Esophagus squamous epithelium (tissue), 5 donors: ENCODE measurements around the gene SVOP. TPM values are rescaled to one million over a fixed set of nuclear protein-coding genes. Genes with fewer than 3 reads are reported as not detected.
"Not testable (repeated sequence)": the region's sequence is repeated elsewhere in the genome, so short reads cannot be mapped to it uniquely, and the experiment has no call there.

Experiments
- DNase-seq: peaks from one replicate; lab custom pipeline; 2025; lab: John Stamatoyannopoulos, UW
- H3K27ac ChIP-seq, 4 donors: fragments of 200-600 bp; sonication (generic); one replicate each; pipeline ENCODE4 v1.5.1; 2016 to 2019; ENCODE audit warnings: mild to moderate bottlenecking in 1 of 4
- H3K27me3 ChIP-seq, 4 donors: fragments of 200-600 bp; sonication (generic); 1 replicate in 3 of 4; 2 replicates in 1 of 4; pipeline versions ENCODE4 v1.5.1 to v1.6.0; 2017 to 2021; ENCODE audit warnings: antibody characterized with exemption in 1 of 4
- H3K36me3 ChIP-seq, 3 donors: fragments of 200-600 bp; sonication (generic); one replicate each; pipeline ENCODE4 v1.5.1; 2016 to 2019
- H3K4me1 ChIP-seq, 3 donors: fragments of 200-600 bp; sonication (generic); one replicate each; pipeline ENCODE4 v1.5.1; 2017 to 2019
- H3K4me3 ChIP-seq, 4 donors: fragments of 200-600 bp; sonication (generic); 1 replicate in 3 of 4; 2 replicates in 1 of 4; pipeline ENCODE4 v1.5.1; 2016 to 2019; ENCODE audit warnings: mild to moderate bottlenecking in 2 of 4, moderate library complexity in 1 of 4
- H3K9me3 ChIP-seq, 3 donors: fragments of 200-600 bp; sonication (generic); one replicate each; pipeline ENCODE4 v1.5.1; 2016 to 2019
- CTCF ChIP-seq, 6 experiments: fragments of 450-650 bp in 4 of 6; fragments of 200-600 bp in 2 of 6; sonication (generic) in 2 of 6; IDR thresholded peaks; one replicate each; pipeline ENCODE4 v1.5.1; 2016 to 2019; ENCODE audit warnings: antibody characterized with exemption in 6 of 6, mild to moderate bottlenecking in 4 of 6, moderate library complexity in 4 of 6
- POLR2A ChIP-seq, 4 donors: fragments of 450-650 bp; IDR thresholded peaks; one replicate each; pipeline ENCODE4 v1.6.1; 2017; ENCODE audit warnings: antibody characterized with exemption in 4 of 4, mild to moderate bottlenecking in 4 of 4, moderate library complexity in 3 of 4
- WGBS, 2 donors: methylation state at CpG; one replicate each; pipeline ENCODE4 v1.1.5; 2018; 5-methylcytosine and 5-hydroxymethylcytosine counted together
- intact Hi-C: fragments of 100-400 bp; cut with DNase I; formaldehyde crosslinking; loops from one replicate; pipeline ENCODE4 v1.15.0; 2022
- total RNA-seq, 4 donors: library from RNA; depleted of rRNA; stranded (reverse); fragments of >200 nt; gene quantifications; one replicate each; pipeline ENCODE4 v1.1.0, GENCODE V29; 2016
- donor health status: DM: yes; HTN: yes; CAD: no.

SVOP gene
- total RNA-seq, 4 donors from 2014 or later: not detected

DNA sequence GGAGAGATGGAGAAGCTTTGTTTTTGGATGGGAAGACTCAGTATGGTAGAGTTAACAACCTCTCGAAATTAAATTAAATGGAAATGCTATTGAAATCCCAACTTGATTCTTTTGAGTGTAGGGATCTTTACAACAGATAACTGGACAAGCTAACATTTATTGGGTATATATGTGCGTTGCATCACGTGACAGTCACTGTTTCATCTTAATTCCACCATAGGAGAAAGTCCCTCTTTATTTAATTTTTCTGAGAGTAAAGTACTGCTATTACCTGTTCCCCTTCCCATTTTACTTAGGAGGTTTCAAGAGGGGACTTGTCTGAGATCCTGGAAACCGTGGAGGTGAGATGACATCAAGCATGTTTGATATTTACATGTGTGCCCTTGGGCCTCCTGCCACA is 152.1 kb downstream of the SVOP start:
- H3K27ac ChIP-seq: no peak overlapping the region
- no peaks in the 10 kb centered on the region for H3K9me3 ChIP-seq
- H3K27me3 ChIP-seq: no peaks in the 10 kb centered on the region
- no peak for TF ChIP-seq POLR2A (IDR thresholded peaks at IDR 0.05)
- TF ChIP-seq CTCF (IDR thresholded peaks at IDR 0.05): no peak
- no peaks in the 10 kb centered on the region for H3K4me1 ChIP-seq
- no peaks in the 10 kb centered on the region for H3K36me3 ChIP-seq
- 80 to 84% methylated on average over 4 of the region's 4 CpGs for WGBS, 2 donors
- no peak overlapping the region for H3K4me3 ChIP-seq
- intact Hi-C loops: loop anchor here (10.0 kb wide), 1 partner anchor 294 kb away; no protein-coding TSS in a partner anchor
- no peak for DNase-seq

GRCh38 chr12:108866083-108866482 is 154.8 kb downstream of the SVOP start:
- H3K9me3 ChIP-seq, H3K36me3 ChIP-seq, DNase-seq, H3K27me3 ChIP-seq, H3K4me3 ChIP-seq, H3K27ac ChIP-seq: not testable (repeated sequence)
- intact Hi-C loops: loop anchor here (10.0 kb wide), 1 partner anchor 291 kb away; no protein-coding TSS in a partner anchor
- peaks cover 0 to 11% (median 0%) of the 10 kb centered on the region in 3 donors for H3K4me1 ChIP-seq
- 70 to 82% methylated on average over 10 of the region's 10 CpGs for WGBS, 2 donors

DNA sequence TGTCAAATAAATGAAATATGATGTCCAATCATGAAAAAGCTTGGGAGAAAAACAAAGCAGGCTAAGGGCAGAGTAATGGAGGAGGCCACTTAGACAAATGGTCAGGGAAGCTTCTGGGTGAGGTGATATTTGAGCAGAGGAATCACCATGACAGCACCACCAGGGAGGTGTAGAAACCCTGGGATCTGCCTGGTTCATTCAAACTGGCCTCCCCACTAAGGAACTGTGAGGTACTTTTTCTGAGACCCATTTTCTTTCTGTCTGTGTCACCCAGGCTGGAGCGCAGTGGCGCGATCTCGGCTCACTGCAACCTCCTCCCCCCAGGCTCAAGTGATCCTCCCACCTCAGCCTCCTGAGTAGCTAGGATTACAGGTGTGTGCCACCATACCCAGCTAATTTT is 155.7 kb downstream of the SVOP start:
- Histone ChIP-seq H3K9me3 (no peaks in the 10 kb centered on the region), H3K4me1 (peaks cover 0 to 11% (median 0%) of the 10 kb centered on the region in 3 donors), H3K27ac (no peak overlapping the region), H3K27me3 (no peaks in the 10 kb centered on the region), H3K36me3 (no peaks in the 10 kb centered on the region), H3K4me3 (no peak overlapping the region)
- WGBS, 2 donors: 97 to 100% methylated on average over 4 of the region's 4 CpGs
- DNase-seq: no peak
- TF ChIP-seq POLR2A (IDR thresholded peaks at IDR 0.05): no peak
- intact Hi-C loops: loop anchor here (10.0 kb wide), 1 partner anchor 290 kb away; no protein-coding TSS in a partner anchor

DNA sequence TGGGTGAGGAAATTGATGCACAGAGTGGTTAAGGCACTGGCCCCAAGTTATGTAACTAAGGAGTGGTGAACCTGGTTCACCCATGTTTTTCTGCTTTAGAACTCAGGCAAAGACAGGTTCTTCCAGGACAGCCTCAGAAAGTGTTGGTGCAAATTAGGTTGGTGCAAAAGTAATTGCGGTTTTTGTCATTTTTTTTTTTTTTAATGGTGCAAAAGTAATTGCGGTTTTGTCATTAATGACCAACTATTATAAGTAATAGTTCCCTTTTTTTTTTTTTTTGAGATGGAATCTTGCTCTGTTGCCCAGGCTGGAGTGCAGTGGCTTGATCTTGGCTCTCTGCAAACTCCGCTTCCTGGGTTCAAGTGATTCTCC is 158.3 kb downstream of the SVOP start:
- Histone ChIP-seq H3K27me3 (no peaks in the 10 kb centered on the region), H3K27ac (no peak overlapping the region), H3K9me3 (no peaks in the 10 kb centered on the region), H3K4me1 (peaks cover 6 to 31% (median 10%) of the 10 kb centered on the region in 3 donors), H3K36me3 (no peaks in the 10 kb centered on the region), H3K4me3 (no peak overlapping the region)
- intact Hi-C loops: loop anchor here (10.0 kb wide), 1 partner anchor 288 kb away; no protein-coding TSS in a partner anchor
- DNase-seq: no peak
- TF ChIP-seq POLR2A (IDR thresholded peaks at IDR 0.05): no peak
- no peak for TF ChIP-seq CTCF (IDR thresholded peaks at IDR 0.05)
- 82 to 91% methylated on average over 3 of the region's 3 CpGs for WGBS, 2 donors

DNA sequence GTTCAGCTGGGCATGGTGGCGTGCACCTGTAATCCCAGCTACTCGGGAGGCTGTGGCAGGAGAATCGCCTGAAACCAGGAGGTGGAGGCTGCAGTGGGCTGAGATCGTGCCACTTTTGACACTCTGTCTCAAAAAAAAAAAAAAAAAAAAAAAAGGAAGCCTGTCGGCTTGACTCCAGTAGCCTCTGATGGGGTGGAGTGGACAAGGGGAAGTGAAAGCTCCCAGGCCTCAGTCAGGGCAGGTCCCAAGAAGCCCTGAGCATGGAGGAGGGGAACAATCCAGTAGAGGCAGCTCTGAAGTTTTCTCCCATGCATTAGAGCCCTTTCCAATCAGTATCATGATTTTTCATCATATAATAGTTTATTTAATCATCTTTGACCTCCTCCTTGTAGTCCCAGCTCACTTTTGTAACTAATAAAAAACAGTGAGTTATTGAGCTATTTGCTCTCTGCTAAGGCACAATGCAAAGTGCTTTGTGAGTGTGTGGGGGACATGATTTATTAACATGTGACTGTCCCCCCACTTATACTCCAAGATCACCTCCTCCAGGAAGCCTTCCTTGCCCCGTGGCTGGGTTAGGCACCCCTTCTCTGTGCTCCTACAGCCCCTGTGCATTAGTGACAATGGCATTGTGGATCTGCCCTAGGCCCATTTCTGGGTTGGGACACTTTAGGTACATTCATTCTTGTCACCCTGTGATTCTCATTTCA is 158.8 kb downstream of the SVOP start:
- no peak for TF ChIP-seq POLR2A (IDR thresholded peaks at IDR 0.05)
- no peak for TF ChIP-seq CTCF (IDR thresholded peaks at IDR 0.05)
- DNase-seq: no peak
- H3K4me1 ChIP-seq: peaks cover 6 to 31% (median 10%) of the 10 kb centered on the region in 3 donors
- H3K4me3 ChIP-seq: no peak overlapping the region
- WGBS, 2 donors: 59 to 72% methylated on average over 4 to 5 of the region's 6 CpGs
- H3K27me3 ChIP-seq: no peaks in the 10 kb centered on the region
- no peaks in the 10 kb centered on the region for H3K9me3 ChIP-seq
- H3K36me3 ChIP-seq: no peaks in the 10 kb centered on the region
- intact Hi-C loops: loop anchor here (10.0 kb wide), 1 partner anchor 287 kb away; no protein-coding TSS in a partner anchor
- peak overlapping the region in 1 of 4 donors; percentile 33 for H3K27ac ChIP-seq

GRCh38 chr12:108860443-108860842 is 160.4 kb downstream of the SVOP start:
- Histone ChIP-seq H3K36me3 (no peaks in the 10 kb centered on the region), H3K9me3 (no peaks in the 10 kb centered on the region), H3K27me3 (no peaks in the 10 kb centered on the region), H3K4me1 (peaks cover 18 to 47% (median 19%) of the 10 kb centered on the region in 3 donors), H3K4me3 (no peak overlapping the region), H3K27ac (no peak overlapping the region)
- TF ChIP-seq CTCF (IDR thresholded peaks at IDR 0.05) (no peak), POLR2A (IDR thresholded peaks at IDR 0.05) (no peak)
- WGBS, 2 donors: 74 to 83% methylated on average over 6 of the region's 6 CpGs
- DNase-seq: no peak
- intact Hi-C loops: loop anchor here (10.0 kb wide), 1 partner anchor 286 kb away; no protein-coding TSS in a partner anchor
